HG03108 (cell line): ENCODE data around the gene CHRNA9.

Source experiments
- ATAC-seq: cut with Tn5 transposase; IDR thresholded peaks from one replicate; pipeline ENCODE4 v1.9.1; 2021; ENCODE audit warnings: moderate library complexity; ENCODE audit not compliant: unreplicated experiment

The CHRNA9 gene

GRCh38 chr4:40337051-40337450, 1.9 kb downstream of the CHRNA9 start:
- no peak for ATAC-seq

GRCh38 chr4:40337523-40337922, 2.4 kb downstream of the CHRNA9 start:
- no peak for ATAC-seq

- ATAC-seq = no peak
These were observed 4.9 kb downstream of the CHRNA9 start for GRCh38 chr4:40340030-40340429.

GRCh38 chr4:40347472-40347871, 12.3 kb downstream of the CHRNA9 start:
- ATAC-seq = no peak

GRCh38 chr4:40348000-40348399, 12.9 kb downstream of the CHRNA9 start:
- ATAC-seq = no peak

GRCh38 chr4:40349561-40350198, 14.5 kb downstream of the CHRNA9 start:
- no peak for ATAC-seq

GRCh38 chr4:40350627-40351227, 15.6 kb downstream of the CHRNA9 start:
- no peak for ATAC-seq

GRCh38 chr4:40354158-40354557, 19.0 kb downstream of the CHRNA9 start:
- ATAC-seq = no peak

GRCh38 chr4:40355131-40355530, 20.0 kb downstream of the CHRNA9 start:
- no peak for ATAC-seq

- ATAC-seq = no peak
These were observed 22.6 kb downstream of the CHRNA9 start for GRCh38 chr4:40357738-40358137.

GRCh38 chr4:40361338-40361737, 26.2 kb downstream of the CHRNA9 start:
- ATAC-seq = no peak

GRCh38 chr4:40363382-40363920, 28.3 kb downstream of the CHRNA9 start:
- ATAC-seq = no peak

- no peak for ATAC-seq
These were observed 28.8 kb downstream of the CHRNA9 start for GRCh38 chr4:40363945-40364344.

- ATAC-seq = no peak
These were observed 30.6 kb downstream of the CHRNA9 start for GRCh38 chr4:40365766-40366165.

- no peak for ATAC-seq
These were observed 32.3 kb downstream of the CHRNA9 start for GRCh38 chr4:40367451-40367850.

- no peak for ATAC-seq
These were observed 34.5 kb downstream of the CHRNA9 start for GRCh38 chr4:40369437-40370274.

GRCh38 chr4:40372651-40373050, 37.5 kb downstream of the CHRNA9 start:
- no peak for ATAC-seq

GRCh38 chr4:40373636-40374035, 38.5 kb downstream of the CHRNA9 start:
- ATAC-seq = no peak

GRCh38 chr4:40375095-40375494, 40.0 kb downstream of the CHRNA9 start:
- ATAC-seq = no peak

GRCh38 chr4:40375620-40376019, 40.5 kb downstream of the CHRNA9 start:
- no peak for ATAC-seq

- no peak for ATAC-seq
These were observed 42.6 kb downstream of the CHRNA9 start for GRCh38 chr4:40377512-40378365.
